ENCODE data around the gene TARDBP. TPM values are rescaled to one million over a fixed set of nuclear protein-coding genes. Genes with fewer than 3 reads are reported as not detected.
"Not testable (repeated sequence)": the region's sequence is repeated elsewhere in the genome, so short reads cannot be mapped to it uniquely, and the experiment has no call there.

Gene TARDBP
- polyA plus RNA-seq, 3 donors from 2014 or later = 43.1 to 80.9 (median 49.2) TPM

DNA sequence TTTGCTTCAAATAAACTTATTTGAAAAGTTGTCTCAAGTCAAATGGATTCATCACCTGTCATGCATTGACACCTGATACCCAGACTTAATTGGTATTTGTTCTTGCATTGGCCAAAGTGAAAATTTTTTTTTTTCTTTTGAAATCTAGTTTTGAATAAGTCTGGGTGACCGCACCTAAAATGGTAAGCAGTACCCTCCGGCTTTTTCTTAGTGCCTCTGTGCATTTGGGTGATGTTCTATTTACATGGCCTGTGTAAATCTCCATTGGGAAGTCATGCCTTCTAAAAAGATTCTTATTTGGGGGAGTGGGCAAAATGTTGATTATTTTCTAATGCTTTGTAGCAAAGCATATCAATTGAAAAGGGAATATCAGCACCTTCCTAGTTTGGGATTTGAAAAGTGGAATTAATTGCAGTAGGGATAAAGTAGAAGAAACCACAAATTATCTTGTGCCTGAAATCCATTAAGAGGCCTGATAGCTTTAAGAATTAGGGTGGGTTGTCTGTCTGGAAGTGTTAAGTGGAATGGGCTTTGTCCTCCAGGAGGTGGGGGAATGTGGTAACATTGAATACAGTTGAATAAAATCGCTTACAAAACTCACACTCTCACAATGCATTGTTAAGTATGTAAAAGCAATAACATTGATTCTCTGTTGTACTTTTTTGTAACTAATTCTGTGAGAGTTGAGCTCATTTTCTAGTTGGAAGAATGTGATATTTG, 11.9 kb downstream of the TARDBP start:
- H3K9me3 Mint-ChIP-seq = no peaks in the 10 kb centered on the region
- peaks cover 19 to 47% (median 37%) of the 10 kb centered on the region in 3 donors for H3K36me3 Mint-ChIP-seq
- H3K27ac Mint-ChIP-seq = peak overlapping the region in 1 of 6 donors; percentile 61
- no peak overlapping the region for H3K4me3 Mint-ChIP-seq
- no peak for DNase-seq
- peaks cover 8 to 25% of the 10 kb centered on the region in 2 donors for H3K4me1 Mint-ChIP-seq
- H3K27me3 Mint-ChIP-seq (ENCODE audit: low read depth in 3 of 3) = peaks cover 0 to 2% (median 1%) of the 10 kb centered on the region in 3 donors

- Mint-ChIP-seq H3K36me3 (peaks cover 19 to 45% (median 37%) of the 10 kb centered on the region in 3 donors), H3K27me3 (ENCODE audit: low read depth in 3 of 3) (peaks cover 0 to 2% (median 1%) of the 10 kb centered on the region in 3 donors), H3K9me3 (no peaks in the 10 kb centered on the region), H3K27ac (no peak overlapping the region), H3K4me1 (peaks cover 8 to 25% of the 10 kb centered on the region in 2 donors), H3K4me3 (no peak overlapping the region)
- no peak for DNase-seq
These were observed 12.4 kb downstream of the TARDBP start for GRCh38 chr1:11024874-11025203.

DNA sequence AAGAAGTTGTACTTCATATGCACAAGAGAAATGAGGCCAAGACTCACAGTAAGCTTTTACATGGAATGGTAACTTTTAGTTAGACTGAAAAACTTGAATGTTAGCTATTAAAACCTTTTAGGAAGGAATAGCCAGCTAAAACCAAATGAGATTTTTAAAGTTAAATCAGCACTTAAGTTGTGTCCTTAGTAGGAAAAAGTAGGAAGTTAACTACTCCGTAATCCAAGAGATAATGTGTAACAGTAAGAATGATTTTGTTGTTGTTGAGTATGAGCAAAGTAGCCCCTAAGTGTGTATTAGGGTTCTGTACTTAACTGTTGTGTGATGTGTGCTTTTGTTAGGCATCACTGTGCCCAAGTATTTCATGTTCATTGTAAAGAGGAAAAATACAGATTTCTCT, 13.2 kb downstream of the TARDBP start:
- Mint-ChIP-seq H3K9me3 (no peaks in the 10 kb centered on the region), H3K27me3 (ENCODE audit: low read depth in 3 of 3) (peaks cover 0 to 2% (median 1%) of the 10 kb centered on the region in 3 donors), H3K4me3 (no peak overlapping the region), H3K27ac (peak overlapping the region in 2 of 6 donors; percentile 55 to 64), H3K4me1 (peaks cover 8 to 25% of the 10 kb centered on the region in 2 donors), H3K36me3 (peaks cover 19 to 40% (median 32%) of the 10 kb centered on the region in 3 donors)
- no peak for DNase-seq

DNA sequence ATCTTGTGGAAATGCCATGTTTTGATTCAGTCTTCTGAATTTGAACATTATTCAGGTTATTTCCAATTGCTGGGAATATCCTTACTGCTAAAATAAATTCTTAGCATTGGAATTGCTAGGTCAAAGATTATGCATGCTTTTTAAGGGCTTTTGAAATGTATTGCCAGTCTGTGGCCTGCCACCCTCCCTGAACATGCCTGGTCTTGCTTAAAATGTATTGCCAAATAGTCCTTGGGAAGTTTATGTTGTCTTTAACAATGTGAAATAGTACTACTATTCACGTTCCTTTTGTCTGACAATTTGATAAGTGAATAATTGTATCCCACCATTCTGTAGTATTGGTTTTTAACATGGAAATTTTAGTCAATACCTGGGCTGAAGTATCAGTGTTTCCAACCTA, 13.6 kb downstream of the TARDBP start:
- Mint-ChIP-seq H3K9me3 (no peaks in the 10 kb centered on the region), H3K36me3 (peaks cover 19 to 40% (median 32%) of the 10 kb centered on the region in 3 donors), H3K4me3 (no peak overlapping the region), H3K27me3 (ENCODE audit: low read depth in 3 of 3) (peaks cover 0 to 2% (median 1%) of the 10 kb centered on the region in 3 donors), H3K4me1 (peaks cover 8 to 25% of the 10 kb centered on the region in 2 donors), H3K27ac (no peak overlapping the region)
- no peak for DNase-seq

DNA sequence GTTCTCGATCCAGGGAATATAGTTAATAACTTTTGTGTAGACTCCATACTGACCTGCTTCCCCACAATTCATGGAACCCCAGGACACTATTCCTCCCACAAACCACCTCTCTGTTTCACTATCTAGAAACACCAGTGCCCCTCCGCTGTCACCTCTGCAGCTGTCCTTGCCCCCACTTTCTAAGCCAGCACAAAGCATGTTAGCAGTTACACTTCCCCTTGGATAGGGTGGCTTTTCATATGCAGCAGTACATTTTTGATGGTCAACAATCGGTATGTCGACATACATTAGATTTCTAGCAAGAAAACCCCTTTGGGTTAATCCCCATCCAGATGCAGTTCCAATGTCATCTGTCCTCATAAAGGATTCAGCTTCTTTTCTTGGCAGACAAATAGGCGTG, 14.4 kb downstream of the TARDBP start:
- Mint-ChIP-seq H3K4me3 (no peak overlapping the region), H3K9me3 (no peaks in the 10 kb centered on the region), H3K4me1 (peaks cover 7 to 25% of the 10 kb centered on the region in 2 donors), H3K27me3 (ENCODE audit: low read depth in 3 of 3) (peaks cover 0 to 3% (median 1%) of the 10 kb centered on the region in 3 donors), H3K36me3 (peaks cover 18 to 34% (median 30%) of the 10 kb centered on the region in 3 donors), H3K27ac (peak overlapping the region in 3 of 6 donors; percentile 0 to 73 (median 4))
- no peak for DNase-seq

DNA sequence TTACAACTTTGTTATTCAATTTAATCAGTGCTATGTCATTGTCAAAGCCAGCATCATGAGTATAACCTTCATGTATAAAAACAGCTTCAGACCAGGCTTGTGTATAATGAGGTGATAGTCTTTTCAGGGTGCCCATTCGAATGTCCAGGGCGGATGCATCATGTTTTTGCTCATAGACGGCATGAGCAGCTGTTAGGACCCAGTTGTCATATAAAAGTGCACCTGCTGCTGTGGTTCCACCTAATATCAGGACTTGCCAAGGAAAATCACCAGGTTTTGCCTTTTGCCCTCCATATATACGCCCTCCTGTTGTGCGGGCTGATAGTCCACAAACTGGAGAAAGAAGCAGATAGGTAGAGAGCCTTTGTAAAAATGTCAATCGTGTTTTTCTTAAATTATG, 14.9 kb downstream of the TARDBP start:
- H3K4me3 Mint-ChIP-seq = no peak overlapping the region
- no peaks in the 10 kb centered on the region for H3K9me3 Mint-ChIP-seq
- peaks cover 0 to 3% (median 1%) of the 10 kb centered on the region in 3 donors for H3K27me3 Mint-ChIP-seq (ENCODE audit: low read depth in 3 of 3)
- H3K4me1 Mint-ChIP-seq = peaks cover 7 to 25% of the 10 kb centered on the region in 2 donors
- H3K27ac Mint-ChIP-seq = peak overlapping the region in 2 of 6 donors; percentile 0 to 34
- peaks cover 15 to 30% (median 25%) of the 10 kb centered on the region in 3 donors for H3K36me3 Mint-ChIP-seq
- DNase-seq = no peak

DNA sequence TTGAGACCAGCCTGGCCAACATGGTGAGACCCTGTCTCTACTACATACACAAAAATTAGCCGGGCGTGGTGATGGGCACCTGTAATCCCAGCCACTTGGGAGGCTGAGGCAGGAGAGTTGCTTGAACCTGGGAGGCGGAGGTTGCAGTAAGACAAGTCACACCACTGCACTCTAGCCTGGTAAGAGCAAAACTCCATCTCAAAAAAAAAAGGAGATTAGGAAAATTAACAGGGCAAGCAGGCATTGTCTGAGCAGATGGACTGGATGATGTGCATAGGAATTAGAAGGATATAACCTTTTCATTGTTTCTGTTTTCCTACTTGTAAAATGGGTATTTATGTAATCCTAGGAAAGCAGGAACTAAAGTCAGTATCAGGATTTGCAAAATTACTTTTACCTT, 15.6 kb downstream of the TARDBP start:
- H3K4me1 Mint-ChIP-seq = peaks cover 7 to 25% of the 10 kb centered on the region in 2 donors
- H3K36me3 Mint-ChIP-seq = peaks cover 12 to 24% (median 19%) of the 10 kb centered on the region in 3 donors
- no peak overlapping the region for H3K4me3 Mint-ChIP-seq
- H3K27ac Mint-ChIP-seq = peak overlapping the region in 2 of 6 donors; percentile 11 to 34
- no peak for DNase-seq
- H3K27me3 Mint-ChIP-seq (ENCODE audit: low read depth in 3 of 3) = peaks cover 0 to 2% (median 1%) of the 10 kb centered on the region in 3 donors
- H3K9me3 Mint-ChIP-seq = no peaks in the 10 kb centered on the region

GRCh38 chr1:11030865-11031264, 18.4 kb downstream of the TARDBP start:
- H3K36me3 Mint-ChIP-seq = peaks cover 0 to 7% (median 5%) of the 10 kb centered on the region in 3 donors
- peak overlapping the region in 3 of 6 donors; percentile 8 to 34 (median 29) for H3K27ac Mint-ChIP-seq
- H3K4me3 Mint-ChIP-seq = no peak overlapping the region
- H3K4me1 Mint-ChIP-seq = peaks cover 0 to 17% of the 10 kb centered on the region in 2 donors
- no peaks in the 10 kb centered on the region for H3K9me3 Mint-ChIP-seq
- DNase-seq = no peak
- H3K27me3 Mint-ChIP-seq (ENCODE audit: low read depth in 3 of 3) = peaks cover 0 to 2% (median 2%) of the 10 kb centered on the region in 3 donors

GRCh38 chr1:11031624-11032262, 19.3 kb downstream of the TARDBP start:
- Mint-ChIP-seq H3K4me1 (peaks cover 0 to 9% of the 10 kb centered on the region in 2 donors), H3K27me3 (ENCODE audit: low read depth in 3 of 3) (peaks cover 0 to 2% (median 2%) of the 10 kb centered on the region in 3 donors), H3K36me3 (peaks cover 0 to 4% (median 4%) of the 10 kb centered on the region in 3 donors), H3K4me3 (no peak overlapping the region), H3K27ac (no peak overlapping the region), H3K9me3 (no peaks in the 10 kb centered on the region)
- no peak for DNase-seq

GRCh38 chr1:11037019-11037739, 24.7 kb downstream of the TARDBP start:
- not testable (repeated sequence) for DNase-seq; H3K9me3 Mint-ChIP-seq; H3K4me1 Mint-ChIP-seq; H3K36me3 Mint-ChIP-seq; H3K27ac Mint-ChIP-seq; H3K27me3 Mint-ChIP-seq (ENCODE audit: low read depth in 3 of 3); H3K4me3 Mint-ChIP-seq

- Mint-ChIP-seq H3K27me3 (ENCODE audit: low read depth in 3 of 3) (peaks cover 2 to 5% (median 3%) of the 10 kb centered on the region in 3 donors), H3K9me3 (no peaks in the 10 kb centered on the region), H3K27ac (no peak overlapping the region), H3K4me3 (no peak overlapping the region), H3K36me3 (no peaks in the 10 kb centered on the region), H3K4me1 (peaks cover 2 to 7% of the 10 kb centered on the region in 2 donors)
- DNase-seq = peak; percentile 76 to 83 (median 79)
These were observed 25.3 kb downstream of the TARDBP start for GRCh38 chr1:11037740-11038182.

GRCh38 chr1:11039351-11040104, 27.1 kb downstream of the TARDBP start:
- DNase-seq = no peak
- Mint-ChIP-seq H3K9me3 (no peaks in the 10 kb centered on the region), H3K4me3 (no peak overlapping the region), H3K4me1 (peaks cover 2 to 7% of the 10 kb centered on the region in 2 donors), H3K27ac (no peak overlapping the region), H3K36me3 (no peaks in the 10 kb centered on the region), H3K27me3 (ENCODE audit: low read depth in 3 of 3) (peaks cover 2 to 7% (median 3%) of the 10 kb centered on the region in 3 donors)

GRCh38 chr1:11040105-11040429, 27.6 kb downstream of the TARDBP start:
- DNase-seq; H3K4me1 Mint-ChIP-seq; H3K9me3 Mint-ChIP-seq; H3K36me3 Mint-ChIP-seq; H3K27me3 Mint-ChIP-seq (ENCODE audit: low read depth in 3 of 3); H3K4me3 Mint-ChIP-seq; H3K27ac Mint-ChIP-seq: not testable (repeated sequence)

All from immature natural killer cell (primary cell).